Bone marrow (tissue), 2 donors: Measurements from ENCODE around the gene SZT2.
"Not testable (repeated sequence)": the region's sequence is repeated elsewhere in the genome, so short reads cannot be mapped to it uniquely, and the experiment has no call there.

ENCODE experiments used
- DNase-seq, 2 donors: peaks; one replicate each; lab custom pipeline; 2025; lab: John Stamatoyannopoulos, UW

Gene SZT2

DNA sequence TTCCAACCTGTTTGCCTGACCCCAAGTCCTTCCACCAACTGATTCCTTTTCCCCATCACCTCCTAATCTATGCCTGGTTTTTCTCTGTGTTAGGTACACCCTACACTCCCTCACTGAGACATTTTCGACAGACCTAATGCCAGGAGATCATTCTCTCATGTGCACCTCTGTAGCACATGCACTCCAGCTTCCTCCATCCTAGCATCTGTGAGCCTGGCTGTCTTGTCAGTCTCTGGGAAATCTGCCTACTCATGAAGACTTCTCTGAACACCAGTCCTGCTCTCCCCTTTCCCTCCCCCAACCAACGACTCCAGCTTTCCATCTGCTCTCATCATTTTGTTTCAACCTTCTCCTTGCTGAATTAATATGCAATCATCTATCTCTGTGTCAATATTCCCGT lies 1.1 kb upstream of the SZT2 start:
- DNase-seq: no peak

DNA sequence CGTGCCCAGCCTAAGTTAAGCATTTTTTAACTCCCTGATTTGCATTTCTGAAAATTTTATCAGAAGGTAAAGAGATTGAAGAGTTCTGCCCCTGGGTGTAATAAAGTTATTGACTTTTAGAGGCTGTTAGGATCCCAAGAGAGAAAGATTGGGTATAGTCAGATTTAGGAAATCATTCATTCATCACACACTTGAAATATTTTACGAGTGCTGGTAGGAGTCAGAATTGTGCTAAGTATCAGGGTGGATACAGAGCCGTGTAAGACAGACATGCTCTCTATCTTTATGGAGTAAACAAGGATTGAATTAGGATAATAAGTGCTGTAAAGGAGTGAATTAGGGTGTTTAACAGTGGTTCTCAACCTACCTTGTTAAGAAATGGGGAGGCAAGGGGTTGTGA lies 3.0 kb downstream of the SZT2 start:
- DNase-seq: no peak

DNA sequence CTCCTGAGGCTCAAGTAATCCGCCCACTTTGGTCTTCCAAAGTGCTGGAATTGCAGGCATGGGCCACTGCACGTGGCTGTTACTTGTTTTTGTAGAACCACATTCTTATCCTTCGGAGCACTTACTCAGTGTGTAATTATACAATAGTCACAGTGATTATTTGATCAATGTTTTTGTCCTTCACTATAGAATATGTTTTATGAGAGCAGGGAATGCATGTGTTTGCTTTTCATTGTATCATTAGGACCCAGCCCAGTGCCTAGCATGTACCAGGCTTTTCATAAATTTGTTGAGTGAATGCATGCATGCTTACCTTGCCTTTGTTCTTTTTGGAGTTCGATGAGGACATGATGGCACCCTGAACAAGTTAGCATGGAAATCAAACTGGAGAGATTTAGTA lies 5.8 kb downstream of the SZT2 start:
- no peak for DNase-seq

DNA sequence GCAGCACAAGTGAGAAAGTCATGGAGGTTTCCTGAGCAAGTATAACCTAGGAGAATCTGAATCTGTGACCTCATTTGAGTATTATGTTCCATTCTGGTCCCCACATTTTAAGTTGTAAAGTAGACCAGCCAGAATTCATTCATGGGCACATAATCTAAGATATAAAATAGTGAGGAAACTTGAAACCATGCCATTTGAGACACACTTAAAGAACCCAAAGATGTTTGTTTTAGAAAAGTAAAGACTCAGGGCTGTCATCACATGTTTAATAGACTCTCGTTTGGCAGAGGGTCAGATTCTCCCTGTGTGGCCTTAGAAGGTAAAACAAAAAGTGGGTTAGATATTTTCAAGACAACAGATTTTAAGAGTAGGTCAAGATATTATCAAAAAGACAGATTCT lies 6.4 kb downstream of the SZT2 start:
- DNase-seq: no peak

DNA sequence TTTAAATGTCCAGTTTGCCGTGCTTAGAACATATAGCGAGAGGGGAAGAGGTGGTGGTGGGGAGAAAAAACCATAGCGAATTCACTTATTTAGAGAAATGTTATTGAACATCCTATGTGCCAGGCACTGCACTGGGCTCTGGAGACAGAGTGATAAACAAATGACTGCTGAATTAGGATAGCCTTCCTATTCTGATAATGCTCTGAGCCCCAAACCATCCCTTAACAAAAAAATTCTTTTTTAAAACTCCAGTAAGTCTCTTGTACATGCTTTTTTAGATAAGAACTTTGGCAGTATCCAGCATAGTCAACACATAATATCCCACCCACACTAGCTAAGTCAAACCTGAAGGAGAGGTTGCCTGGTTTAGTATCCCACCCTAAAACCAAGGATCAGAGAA lies 8.5 kb downstream of the SZT2 start:
- DNase-seq: no peak

DNA sequence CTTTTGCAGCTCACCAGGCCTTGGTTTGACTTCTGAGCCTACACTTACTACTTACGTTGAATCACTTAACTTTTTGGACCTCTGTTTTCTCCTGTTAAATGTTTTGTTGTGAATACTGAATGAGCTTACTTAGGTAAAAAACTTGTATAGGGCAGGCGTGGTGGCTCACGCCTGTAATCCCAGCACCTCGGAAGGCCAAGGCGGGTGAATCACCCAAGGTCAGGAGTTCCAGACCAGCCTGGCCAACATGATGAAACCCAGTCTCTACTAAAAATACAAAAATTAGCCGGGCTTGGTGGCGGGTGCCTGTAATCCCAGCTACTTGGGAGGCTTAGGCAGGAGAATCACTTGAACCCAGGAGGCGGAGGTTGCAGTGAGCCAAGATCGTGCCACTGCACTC lies 10.7 kb downstream of the SZT2 start:
- not testable (repeated sequence) for DNase-seq

DNA sequence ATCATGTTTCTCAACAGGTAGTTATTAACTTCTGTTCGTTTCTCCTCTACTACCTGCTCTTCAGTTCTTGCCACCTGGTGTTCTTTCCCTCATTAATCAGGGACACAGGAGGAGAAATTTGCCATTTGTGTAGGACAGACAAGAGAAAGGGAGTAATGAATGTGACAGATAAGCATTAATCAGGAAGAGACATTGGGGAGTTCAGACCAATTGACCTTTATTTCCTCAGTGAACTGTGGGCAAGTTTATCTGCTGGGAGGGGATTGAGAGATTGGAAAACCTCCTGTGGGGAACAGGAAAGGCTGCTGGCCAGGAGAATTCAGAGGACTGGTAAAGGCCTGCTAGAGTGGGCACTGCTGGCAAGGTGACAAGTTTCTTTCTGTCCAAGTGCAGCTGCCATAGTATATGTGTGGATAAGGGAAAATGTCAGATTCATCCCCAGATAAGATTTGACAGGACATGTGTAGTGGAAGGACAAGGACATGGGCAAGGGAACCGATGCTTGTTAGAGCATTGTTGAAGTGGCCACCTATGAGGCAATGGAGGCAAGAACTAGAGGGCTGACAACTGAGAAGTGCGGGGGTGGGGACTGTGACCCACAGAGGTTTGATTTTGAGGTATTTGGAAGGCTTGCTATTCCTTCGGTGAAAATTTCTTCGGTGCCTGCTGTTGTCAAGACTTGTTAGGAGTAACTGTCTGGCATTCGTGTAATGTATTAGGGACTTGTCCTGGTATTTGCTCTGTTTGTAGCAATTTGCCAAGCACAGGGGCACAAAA lies 12.6 kb downstream of the SZT2 start:
- no peak for DNase-seq

DNA sequence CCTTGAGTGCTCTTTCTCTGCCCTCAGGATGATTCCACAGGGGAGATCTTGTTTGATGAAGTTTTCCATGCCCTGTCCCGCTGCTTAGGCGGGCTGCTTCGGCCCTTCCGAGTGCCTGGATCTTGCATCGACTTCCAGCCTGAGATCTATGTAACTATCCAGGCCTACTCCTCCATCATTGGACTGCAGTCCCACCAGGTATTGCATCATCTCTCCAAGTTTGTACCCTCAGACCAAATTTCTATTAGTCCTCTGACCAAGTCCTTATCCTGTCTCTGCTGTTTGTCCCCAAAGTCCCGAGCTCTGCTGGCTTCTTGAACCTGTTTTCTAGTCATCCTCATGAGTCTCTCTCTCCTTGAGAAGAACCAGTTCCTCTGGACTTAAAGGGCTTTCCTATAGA lies 14.7 kb downstream of the SZT2 start:
- no peak for DNase-seq

DNA sequence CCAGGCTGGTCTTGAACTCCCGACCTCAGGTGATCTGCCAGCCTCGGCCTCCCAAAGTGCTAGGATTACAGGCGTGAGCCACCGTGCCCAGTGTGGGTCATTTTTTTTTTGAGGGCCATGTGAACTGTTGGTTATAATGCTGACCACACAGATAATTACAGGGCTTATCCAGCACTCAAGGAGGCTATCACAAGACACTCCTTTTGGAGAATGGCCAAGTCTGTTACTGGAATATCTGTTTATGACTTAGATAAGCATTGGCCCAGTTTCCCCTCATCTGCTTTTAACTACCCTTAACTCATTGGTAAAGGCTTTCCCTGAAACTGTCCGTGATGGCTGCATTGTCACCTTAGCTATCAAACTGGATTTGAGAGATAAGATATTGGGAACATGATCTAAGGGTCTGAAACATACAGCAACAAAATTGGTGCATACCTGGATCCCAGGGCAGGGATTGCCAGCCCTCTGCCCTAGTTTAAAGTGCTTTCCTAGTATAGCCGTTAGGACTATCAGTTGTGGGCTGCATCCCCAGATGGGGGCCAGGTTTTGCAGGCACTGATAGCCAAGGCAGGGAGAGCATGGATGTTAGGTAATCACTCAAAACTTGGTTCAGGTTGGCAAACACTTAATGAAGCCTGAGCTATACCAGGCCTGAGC lies 15.6 kb downstream of the SZT2 start:
- no peak for DNase-seq

DNA sequence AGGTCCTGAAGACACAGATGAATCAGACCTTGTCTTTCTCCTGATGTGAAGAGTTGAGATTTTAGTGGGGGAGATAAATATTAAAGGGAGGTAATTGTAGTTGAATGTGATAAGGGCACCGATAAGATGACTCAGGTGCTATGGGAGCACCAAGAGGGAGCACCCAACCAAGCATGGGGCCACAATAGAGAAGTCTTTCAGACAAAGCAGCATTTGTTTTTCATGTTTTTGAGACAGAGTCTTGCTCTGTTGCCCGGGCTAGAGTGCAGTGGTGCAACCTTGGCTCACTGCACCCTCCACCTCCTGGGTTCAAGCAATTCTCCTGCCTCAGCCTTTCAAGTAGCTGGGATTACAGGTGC lies 16.2 kb downstream of the SZT2 start:
- no peak for DNase-seq

DNA sequence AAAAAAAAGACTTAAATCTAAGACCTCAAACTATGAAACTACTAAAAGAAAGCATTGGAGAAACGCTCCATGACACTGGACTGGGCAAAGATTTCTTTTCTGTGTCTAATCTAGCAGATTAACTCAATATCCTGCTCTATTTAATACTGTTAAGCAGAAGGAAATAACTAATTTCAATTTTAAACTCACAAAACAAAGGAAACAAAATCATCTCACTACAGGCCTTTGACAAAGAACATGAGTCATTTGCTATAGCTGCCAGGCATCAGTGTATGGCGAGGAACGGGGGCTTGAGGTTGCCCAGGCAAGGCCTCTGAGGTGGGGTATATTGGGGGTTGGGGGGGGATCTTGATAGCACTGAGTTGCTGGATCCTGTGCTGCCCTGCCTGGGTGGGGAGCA lies 20.9 kb downstream of the SZT2 start:
- DNase-seq: no peak

DNA sequence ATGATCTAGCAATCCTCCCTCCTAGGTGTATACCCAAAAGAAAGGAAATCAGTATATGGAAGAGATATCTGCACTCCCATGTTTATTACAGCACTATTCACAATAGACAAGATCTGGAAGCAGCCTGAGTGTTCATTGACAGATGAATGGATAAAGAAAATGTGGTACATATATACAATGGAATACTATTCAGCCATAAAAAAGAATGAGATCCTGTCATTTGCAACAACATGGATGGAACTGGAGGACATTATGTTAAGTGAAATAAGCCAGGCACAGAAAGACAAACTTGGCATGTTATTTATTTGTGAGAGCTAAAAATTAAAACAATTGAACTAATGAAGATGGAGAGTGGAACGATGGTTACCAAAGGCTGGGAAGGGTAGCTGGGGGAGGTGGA lies 23.7 kb downstream of the SZT2 start:
- not testable (repeated sequence) for DNase-seq

DNA sequence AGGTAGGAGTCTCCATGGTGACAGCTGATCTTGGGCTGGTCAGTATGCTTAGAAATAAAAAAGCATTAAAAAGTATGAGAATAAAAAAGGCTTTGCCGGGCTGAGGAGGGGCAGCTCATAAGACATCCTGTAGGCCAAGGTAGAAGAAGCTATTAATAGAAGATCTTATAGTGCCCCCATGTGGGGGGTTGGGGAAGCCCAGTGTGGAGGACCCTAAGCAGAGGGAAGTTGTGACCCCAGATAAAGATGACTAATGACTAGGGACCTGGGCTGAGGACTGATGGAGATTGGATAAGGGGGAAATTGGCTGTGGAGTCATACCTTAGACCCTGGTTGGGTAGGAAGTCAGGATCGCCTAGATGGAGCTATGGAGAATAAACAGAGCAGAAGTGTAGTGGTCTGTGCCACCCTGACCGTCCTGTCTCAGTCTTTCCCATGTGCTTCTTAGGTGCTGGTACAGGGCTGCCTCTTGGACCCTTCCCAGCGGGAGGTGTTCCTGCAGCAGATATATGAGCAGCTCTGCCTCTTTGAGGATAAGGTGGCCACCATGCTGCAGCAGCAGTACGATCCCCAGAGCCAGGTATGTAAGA lies 25.0 kb downstream of the SZT2 start:
- peak; percentile 2 to 84 for DNase-seq

DNA sequence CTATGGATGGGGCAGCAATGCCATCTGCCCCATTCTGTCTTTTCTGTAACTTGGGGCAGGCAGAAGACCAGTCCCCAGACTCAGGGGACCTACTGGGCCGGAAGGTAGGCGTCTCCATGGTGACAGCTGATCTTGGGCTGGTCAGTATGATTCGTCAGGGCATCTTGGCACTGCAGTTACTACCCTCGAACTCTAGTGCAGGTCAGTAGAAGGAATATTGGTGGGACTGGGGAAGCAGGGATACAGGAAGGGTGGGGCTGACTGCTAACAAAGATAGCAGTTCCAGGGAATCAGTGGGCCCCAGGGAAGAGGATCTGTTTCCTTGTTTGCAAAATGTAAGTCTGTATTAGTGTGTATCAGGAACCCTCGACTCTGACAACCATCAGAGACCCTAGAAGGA lies 26.2 kb downstream of the SZT2 start:
- DNase-seq: no peak

DNA sequence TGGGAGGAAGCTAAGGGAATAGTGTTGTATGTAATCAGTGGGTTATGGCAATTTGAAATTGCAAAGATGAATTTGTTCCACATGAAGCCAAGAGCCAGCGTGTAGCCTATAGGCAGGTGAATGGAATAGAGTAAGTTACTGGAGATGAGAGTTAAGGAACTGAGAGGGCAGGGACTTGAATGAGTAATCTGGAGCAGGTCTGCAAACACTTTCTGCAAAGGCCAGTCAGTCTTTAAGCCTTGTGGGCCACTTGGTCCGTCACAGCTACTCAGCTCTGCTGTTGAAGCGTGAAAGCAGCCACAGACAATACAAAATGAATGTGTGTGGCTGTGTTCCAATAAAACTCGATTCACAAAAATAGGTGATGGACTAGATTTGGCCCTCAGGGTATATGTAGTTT lies 29.2 kb downstream of the SZT2 start:
- no peak for DNase-seq

DNA sequence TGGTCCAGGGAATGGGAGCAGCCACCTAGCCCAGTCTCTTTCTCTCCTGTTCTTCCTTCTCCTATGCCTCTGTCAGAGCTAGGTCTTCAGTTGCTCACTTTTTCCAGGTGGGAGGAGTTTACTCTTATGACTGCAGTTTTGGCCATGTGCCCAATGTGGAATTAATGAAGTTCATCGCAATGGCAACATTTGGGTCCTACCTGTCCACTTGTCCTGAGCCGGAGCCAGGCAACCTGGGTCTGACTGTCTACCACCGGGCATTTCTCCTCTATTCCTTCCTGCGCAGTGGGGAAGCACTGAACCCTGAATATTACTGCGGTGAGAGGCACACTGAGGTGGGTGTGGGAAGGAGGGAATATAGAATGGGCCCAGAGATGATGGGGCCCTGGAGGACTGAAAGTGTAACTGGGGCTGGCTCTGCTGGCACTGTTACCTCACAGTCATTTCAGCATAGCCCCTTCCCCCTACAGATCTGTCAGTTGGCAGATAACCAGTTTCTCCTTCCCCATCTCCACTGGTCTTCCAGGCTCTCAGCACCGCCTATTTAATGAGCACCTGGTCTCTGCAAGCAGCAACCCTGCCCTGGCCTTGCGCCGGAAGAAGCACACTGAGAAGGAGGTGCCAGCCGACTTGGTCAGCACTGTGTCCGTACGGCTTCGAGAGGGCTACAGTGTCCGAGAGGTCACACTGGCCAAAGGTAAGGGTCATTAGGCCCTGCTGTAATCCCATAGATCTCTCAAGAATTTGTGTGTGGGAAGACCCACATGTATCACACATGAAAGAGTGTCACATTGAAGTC lies 30.1 kb downstream of the SZT2 start:
- no peak for DNase-seq

DNA sequence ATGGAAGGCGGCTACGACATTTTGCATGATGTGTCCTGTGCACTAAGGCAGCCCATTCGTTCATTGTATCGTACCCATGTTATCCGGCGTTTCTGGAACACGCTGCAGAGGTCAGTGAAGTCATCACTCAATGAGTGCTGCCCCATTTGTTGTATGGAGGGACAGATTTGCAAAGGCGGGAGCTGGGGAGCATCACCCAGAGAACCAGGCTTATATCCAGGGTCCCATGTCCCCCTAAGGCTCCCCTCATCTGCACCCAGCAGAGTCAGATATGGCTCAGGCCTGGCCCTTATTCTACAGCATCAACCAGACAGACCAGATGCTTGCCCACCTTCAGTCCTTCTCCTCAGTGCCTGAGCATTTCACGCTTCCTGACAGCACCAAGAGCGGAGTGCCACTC lies 31.2 kb downstream of the SZT2 start:
- no peak for DNase-seq

DNA sequence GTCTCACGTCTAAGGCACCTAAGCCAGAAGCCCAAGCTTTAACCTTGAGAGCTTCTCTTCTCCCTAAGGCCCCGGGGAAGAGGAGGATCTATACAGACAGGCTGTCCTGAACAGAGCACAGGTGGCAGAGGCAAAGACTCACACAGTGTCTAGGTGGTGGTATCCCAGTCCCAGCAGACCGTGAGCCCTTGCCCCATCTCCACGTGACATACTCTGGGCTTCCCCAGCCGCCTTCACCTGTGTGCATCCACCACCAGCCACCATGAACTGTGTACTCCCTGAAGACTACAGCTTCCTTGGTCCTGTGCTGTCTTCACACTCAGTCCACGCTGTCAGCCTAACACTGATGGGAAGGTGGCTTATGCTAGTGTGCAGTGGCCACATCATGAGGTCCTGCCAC lies 31.7 kb downstream of the SZT2 start:
- DNase-seq: no peak

DNA sequence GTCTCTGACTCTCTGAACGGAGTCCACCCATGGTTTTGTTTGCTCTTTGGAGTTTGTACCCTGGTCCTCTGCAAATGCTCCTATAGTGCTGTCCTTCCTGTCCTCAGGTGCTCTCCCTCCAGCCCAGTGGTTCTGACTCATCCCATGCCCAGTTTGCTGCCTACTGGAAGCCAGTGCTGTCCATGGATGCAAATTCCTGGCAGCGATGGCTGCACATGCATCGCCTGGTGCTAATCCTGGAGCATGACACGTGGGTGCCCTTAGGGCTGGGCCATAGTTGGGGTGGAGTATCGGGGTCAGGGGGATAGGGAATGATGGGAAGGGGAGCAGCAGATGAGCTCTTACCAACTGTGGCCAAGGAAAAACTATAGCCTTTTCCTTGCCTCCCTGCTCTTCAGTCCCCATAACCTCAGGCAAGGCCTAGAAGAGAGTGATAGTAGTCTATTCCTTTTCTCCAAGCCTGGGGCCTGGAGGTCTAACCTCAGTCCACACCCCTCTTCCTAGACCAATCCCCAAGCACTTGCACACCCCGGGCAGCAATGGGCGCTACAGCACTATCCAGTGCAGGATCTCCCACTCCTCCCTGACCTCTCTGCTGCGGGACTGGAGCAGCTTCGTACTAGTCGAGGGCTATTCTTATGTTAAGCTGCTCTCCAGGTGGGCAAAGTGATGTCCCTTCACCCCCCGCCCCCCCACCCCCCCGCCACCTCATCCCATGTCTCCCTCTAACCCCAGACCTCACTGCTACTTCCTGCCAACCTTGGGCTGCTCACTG lies 32.5 kb downstream of the SZT2 start:
- DNase-seq: no peak

DNA sequence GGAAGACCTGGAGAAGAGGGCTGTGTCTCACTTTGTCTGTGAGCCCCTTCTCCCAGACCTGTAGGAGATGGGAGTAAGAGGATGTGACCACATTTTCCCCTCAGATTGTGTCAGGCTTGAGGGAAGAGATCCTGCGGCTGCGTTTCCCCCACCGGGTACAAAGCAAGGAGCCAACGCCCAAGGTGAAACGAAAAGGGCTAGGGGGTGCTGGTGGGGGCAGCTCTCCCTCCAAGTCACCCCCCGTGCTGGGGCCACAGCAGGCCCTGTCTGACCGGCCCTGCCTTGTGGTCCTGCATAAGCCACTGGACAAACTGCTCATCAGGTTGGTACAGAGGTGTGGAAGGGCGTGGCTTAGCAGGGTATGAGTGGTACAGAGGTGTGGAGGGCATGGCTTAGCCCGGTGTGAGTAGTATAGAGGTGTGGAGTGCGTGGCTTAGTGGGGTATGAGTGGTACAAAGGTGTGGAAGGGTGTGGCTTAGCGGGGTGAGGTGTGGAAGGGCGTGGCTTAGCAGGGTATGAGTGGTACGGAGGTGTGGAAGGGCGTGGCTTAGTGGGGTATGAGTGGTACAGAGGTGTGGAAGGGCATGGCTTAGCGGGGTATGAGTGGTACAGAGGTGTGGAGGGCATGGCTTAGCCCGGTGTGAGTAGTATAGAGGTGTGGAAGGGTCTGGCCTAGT lies 33.4 kb downstream of the SZT2 start:
- no peak for DNase-seq
